Effector memory CD4-positive, alpha-beta T cell (primary cell): ENCODE data around the gene ARHGDIA.

Experiments
- DNase-seq, 3 donors: peaks; one replicate each; pipeline ENCODE4 v3.0.0-alpha.2; 2020
- H3K27ac ChIP-seq: 2 replicates; pipeline ENCODE4 v1.7.0; 2013; ENCODE audit warnings: mild to moderate bottlenecking, low read length, moderate library complexity; ENCODE audit not compliant: insufficient read depth, poor library complexity, severe bottlenecking
- H3K27me3 ChIP-seq: replicated peaks from 2 replicates; pipeline ENCODE4 v1.7.0; 2013; ENCODE audit warnings: mild to moderate bottlenecking, low read length; ENCODE audit not compliant: insufficient read depth, control insufficient read depth, poor library complexity, severe bottlenecking
- H3K36me3 ChIP-seq: 2 replicates; pipeline ENCODE4 v1.7.0; 2013; ENCODE audit warnings: mild to moderate bottlenecking, low read length, moderate library complexity; ENCODE audit not compliant: control insufficient read depth, insufficient read depth
- H3K4me1 ChIP-seq: 2 replicates; pipeline ENCODE4 v1.7.0; 2013; ENCODE audit warnings: low read length, mild to moderate bottlenecking; ENCODE audit not compliant: control insufficient read depth, insufficient read depth, poor library complexity, severe bottlenecking
- H3K4me3 ChIP-seq: 2 replicates; pipeline ENCODE4 v1.7.0; 2013; ENCODE audit warnings: low read length, low read depth, mild to moderate bottlenecking; ENCODE audit not compliant: insufficient read depth, poor library complexity, severe bottlenecking
- H3K9me3 ChIP-seq: 2 replicates; pipeline ENCODE4 v1.7.0; 2013; ENCODE audit warnings: mild to moderate bottlenecking, low read length, moderate library complexity; ENCODE audit not compliant: control insufficient read depth

ARHGDIA gene

DNA sequence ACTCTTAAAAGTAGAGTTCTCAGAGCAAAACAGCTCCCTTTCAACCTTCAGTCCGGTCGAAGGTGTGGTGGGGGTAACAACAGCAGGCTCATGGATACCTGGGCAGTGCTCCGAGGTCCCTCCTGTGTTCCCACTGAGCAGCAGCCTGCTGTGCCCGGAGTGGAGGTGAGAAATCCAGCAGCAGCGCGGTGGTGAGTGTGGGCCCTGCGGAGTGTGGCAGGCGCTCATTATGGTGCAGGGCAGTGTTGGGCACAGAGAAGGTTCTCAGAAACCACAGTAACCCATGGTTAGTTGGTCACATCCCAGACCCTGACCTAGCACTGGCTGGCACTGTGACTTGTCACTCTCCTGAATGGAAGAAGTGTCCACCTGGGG is 5.8 kb downstream of the ARHGDIA start:
- Histone ChIP-seq H3K4me3 (no peak overlapping the region), H3K36me3 (peaks cover 24% of the 10 kb centered on the region), H3K27me3 (no peaks in the 10 kb centered on the region), H3K27ac (no peak overlapping the region), H3K9me3 (no peaks in the 10 kb centered on the region), H3K4me1 (peaks cover 31% of the 10 kb centered on the region)
- no peak for DNase-seq

DNA sequence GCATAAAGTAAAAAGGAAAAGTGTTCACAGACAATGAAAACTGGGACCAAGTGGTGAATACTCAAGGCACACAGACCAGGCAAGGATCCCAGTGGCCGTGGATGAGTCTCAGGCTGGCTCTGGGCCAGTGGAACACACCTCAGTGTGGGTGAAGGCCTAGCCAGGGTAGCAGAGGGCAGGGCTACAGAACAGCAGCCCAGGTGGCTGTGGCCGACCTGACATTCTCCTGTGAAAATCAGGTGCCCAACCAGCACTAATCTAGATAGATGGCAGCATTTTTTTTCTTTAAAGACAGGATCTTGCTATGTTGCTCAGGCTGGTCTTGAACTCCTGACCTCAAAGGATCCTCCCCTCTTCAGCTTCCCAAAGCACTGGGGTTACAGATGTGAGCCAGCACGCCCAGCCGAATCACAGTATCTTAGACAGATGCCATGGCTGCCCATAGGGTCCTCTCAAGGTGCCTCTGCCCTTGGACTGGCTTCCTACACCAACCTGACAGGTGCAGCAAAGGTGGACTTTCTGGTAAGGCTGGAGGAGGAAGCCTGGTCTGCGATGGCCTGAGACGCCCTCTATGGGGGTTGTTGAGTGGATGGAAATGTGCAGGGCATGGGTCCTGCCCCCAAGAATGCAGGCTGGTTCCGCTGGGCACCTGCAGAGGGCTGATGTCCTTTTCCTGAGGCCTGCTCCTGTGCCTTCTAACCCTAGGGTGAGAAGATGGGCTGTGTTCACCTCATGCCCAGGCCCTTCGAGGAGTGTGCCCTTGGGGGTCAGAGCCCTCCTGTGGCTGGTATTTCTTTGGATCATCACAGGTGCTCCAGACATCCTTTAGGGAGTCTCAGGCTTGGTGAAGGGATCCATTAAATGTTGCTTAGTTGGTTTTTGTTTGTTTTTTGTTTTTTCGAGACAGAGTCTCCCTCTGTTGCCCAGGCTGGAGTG is 7.0 kb downstream of the ARHGDIA start:
- no peak overlapping the region for H3K4me3 ChIP-seq
- H3K4me1 ChIP-seq: peaks cover 26% of the 10 kb centered on the region
- no peaks in the 10 kb centered on the region for H3K27me3 ChIP-seq
- H3K9me3 ChIP-seq: no peaks in the 10 kb centered on the region
- H3K36me3 ChIP-seq: peaks cover 17% of the 10 kb centered on the region
- no peak for DNase-seq
- no peak overlapping the region for H3K27ac ChIP-seq

DNA sequence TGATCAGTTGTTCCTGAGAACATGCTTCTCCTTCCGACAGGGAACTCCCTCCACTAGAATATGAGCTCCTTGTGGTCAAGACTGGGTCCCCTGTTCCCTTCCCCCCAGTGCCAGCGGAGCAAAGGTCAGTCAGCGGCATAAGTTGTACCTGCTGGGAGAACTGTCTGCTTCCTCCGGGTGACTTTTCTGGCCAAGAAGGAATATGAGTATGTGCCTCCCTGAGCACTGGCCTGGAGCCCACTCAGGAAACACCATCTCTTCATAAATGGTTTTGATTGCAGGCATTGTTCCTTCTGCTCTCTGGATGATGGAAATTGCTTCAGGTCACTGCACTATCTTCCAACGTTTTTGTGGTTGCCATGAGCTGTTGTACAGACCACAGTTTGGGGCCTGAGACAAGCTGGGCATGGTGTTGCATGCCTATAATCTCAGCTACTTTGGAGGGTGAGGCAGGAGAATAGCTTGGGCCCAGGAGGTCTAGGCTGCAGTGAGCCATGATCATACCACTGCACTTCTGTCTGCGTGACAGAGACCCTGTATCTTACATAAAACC is 7.9 kb downstream of the ARHGDIA start:
- Histone ChIP-seq H3K36me3 (peaks cover 16% of the 10 kb centered on the region), H3K27me3 (no peaks in the 10 kb centered on the region), H3K4me3 (no peak overlapping the region), H3K9me3 (no peaks in the 10 kb centered on the region), H3K27ac (no peak overlapping the region), H3K4me1 (peaks cover 27% of the 10 kb centered on the region)
- DNase-seq: no peak

DNA sequence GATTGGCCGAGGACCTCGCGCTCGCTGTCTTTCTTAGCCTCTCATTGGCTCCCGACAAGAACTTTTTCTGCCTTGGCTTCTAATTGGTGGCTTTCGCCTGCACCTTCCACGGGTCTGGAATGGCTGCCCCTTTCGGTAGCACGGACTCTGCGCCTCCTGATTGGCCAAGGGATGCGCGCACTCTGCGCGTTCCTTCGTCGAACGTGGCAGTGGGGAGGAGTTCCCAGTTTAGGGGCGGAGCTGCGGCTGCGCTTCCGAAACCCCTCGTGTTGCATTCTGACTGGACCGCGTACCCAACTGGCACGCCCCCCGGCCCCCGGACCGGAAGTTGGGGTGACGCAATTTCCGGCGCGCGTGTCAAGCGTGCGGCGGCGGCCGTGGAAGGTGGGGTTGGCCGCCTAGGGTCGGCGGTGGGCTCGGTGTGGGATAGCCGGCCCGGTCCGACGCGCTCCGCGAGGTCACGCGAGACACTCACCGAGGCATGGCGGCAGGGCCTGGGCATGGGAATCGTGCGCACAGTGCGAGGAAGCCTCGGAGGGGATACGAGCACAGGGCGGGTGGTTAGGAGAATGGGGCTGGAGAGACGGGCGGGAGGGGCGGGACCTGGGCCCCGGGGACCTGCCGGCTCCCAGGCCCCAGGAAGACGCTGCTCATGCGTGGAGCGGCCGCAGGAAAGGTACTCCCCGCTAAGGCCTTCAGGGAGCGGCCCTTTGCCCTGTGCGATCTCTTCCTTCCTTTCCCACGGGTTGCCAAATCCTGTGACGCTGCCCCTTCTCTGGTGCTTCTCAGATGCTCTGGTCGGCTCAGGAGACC is 10.2 kb downstream of the ARHGDIA start:
- peak; percentile 99 for DNase-seq
- Histone ChIP-seq H3K27ac (peak overlapping the region; percentile 93), H3K4me1 (peaks cover 15% of the 10 kb centered on the region), H3K9me3 (no peaks in the 10 kb centered on the region), H3K4me3 (peak overlapping the region; percentile 52), H3K36me3 (peaks cover 13% of the 10 kb centered on the region), H3K27me3 (no peaks in the 10 kb centered on the region)

DNA sequence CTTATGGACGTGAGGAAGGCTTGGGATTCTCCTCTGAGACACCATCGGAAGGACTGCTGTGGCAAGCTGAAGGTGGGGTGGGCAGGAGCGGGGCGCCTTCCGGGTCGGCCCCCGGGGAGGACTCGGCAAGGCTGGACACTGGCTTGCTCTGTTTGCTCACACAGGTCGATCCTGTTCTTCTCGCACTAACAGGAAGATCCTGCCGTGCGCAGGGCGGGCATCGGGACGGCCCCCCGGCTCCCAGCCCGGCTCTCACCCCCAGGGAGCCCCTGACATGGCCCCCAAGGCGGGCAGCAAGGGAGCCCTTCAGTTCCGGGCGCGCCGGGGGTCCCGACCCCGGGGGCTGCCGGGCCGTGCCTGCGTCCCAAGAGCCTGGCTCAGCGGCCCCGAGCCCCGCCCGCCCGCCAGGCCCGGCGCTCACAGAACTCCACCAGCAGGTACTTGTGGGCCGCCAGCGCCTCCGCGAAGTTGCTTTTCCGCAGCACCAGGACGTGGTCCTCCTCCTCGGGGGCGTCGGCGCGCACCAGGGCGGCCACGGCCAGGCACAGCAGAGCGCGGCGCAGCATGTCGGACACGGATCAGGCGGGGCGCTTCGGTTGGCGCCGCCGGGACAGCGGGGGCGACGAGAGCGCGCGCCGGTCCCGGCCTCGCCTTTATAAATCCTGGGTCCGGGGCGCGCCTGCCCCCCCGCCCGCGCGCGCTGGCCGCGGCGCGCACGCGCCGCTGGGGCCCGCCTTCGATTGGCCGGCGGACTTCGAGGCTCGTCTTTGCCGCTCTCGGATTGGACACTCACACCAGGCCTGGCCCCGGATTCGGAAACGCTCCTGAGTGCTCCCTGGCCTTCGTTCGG is 11.0 kb downstream of the ARHGDIA start, which contains the start of gene P4HB:
TSS of gene P4HB (minus strand) at position 630 of the 850 bp plus-strand sequence. CDS start at position 566, 64 bp downstream.
- DNase-seq: no peak
- peaks cover 18% of the 10 kb centered on the region for H3K36me3 ChIP-seq
- peaks cover 15% of the 10 kb centered on the region for H3K4me1 ChIP-seq
- no peaks in the 10 kb centered on the region for H3K9me3 ChIP-seq
- H3K27me3 ChIP-seq: no peaks in the 10 kb centered on the region
- H3K4me3 ChIP-seq: peak within 1 kb of the TSS; percentile 64
- peak within 1 kb of the TSS; percentile 93 for H3K27ac ChIP-seq

DNA sequence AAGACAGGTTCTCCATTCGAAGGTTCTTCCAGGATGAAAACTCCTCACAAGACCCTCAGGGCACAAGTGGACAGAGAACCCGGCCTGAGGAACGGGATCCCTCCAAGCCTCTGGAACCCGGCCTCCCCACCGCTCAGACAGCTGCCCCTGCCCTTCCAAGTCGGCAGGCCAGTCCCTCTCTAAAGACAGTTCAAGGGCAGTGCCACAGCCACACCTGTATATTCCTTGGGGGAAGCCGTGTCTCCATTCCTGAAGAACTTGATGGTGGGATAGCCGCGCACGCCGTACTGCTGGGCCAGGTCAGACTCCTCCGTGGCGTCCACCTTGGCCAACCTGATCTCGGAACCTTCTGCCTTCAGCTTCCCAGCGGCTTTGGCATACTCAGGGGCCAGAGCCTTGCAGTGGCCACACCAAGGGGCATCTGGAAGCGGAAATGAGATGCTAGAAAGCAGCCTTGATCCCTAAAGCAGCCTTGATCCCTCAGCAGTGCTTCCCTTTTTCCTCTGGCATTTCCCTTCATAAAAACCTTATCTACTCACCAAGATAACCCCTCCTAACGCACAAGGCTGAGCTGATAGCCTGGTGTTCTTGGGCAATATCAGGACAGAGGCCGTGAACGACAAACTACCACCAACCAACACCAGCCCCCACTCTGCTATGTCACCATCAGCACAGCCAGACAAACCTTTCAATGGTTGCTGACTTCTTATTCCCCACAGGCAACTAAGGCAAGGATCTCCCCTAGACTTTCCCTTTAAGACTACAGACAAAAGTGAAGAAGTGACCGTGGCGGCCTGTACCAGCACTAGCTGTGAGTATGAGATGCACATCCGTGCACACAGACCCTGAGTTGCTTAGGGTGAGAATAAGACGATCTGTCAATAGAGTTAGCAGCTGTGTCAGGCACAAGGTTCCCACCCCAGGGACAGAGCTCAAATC is 11.9 kb downstream of the ARHGDIA start:
- DNase-seq: no peak
- H3K4me3 ChIP-seq: peak overlapping the region; percentile 64
- H3K27me3 ChIP-seq: no peaks in the 10 kb centered on the region
- H3K9me3 ChIP-seq: no peaks in the 10 kb centered on the region
- peaks cover 27% of the 10 kb centered on the region for H3K36me3 ChIP-seq
- H3K4me1 ChIP-seq: peaks cover 15% of the 10 kb centered on the region
- H3K27ac ChIP-seq: peak overlapping the region; percentile 84

DNA sequence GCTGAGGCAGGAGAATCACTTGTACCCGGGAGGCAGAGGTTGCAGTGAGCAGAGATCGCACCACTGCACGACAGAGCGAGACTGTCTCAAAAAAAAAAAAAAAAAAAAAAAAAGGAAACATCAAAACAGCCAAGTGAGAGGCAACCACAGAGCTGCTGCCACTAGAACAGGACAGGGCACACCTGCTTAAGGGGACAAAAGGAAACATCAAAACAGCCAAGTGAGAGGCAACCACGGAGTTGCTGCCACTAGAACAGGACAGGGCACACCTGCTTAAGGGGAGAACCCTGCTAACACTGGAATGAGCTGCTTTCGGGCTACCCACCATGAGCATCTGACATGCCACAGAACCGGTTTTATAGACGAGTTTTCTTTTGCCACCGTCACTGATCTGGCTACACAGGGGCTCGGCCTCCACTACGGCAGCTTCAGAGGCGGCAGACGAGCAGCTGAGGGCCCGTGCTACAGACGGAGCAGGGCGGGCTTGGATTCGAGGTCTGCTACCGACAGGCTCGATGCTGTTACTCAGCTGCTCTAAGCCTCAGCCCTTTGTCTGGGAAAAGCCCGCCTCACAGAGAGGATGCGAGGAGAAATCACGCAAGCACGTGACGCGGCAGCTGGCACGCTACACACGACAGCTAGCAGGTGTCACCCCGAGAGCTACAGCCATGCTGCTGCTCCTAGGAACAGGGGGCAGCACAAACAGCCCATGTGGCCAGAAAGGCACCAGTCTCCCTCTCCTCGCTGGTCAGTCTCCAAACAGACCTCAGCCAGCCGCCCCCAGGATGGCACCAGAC is 12.8 kb downstream of the ARHGDIA start:
- Histone ChIP-seq H3K27ac (no peak overlapping the region), H3K36me3 (peaks cover 35% of the 10 kb centered on the region), H3K27me3 (no peaks in the 10 kb centered on the region), H3K4me1 (peaks cover 15% of the 10 kb centered on the region), H3K9me3 (no peaks in the 10 kb centered on the region), H3K4me3 (no peak overlapping the region)
- no peak for DNase-seq

DNA sequence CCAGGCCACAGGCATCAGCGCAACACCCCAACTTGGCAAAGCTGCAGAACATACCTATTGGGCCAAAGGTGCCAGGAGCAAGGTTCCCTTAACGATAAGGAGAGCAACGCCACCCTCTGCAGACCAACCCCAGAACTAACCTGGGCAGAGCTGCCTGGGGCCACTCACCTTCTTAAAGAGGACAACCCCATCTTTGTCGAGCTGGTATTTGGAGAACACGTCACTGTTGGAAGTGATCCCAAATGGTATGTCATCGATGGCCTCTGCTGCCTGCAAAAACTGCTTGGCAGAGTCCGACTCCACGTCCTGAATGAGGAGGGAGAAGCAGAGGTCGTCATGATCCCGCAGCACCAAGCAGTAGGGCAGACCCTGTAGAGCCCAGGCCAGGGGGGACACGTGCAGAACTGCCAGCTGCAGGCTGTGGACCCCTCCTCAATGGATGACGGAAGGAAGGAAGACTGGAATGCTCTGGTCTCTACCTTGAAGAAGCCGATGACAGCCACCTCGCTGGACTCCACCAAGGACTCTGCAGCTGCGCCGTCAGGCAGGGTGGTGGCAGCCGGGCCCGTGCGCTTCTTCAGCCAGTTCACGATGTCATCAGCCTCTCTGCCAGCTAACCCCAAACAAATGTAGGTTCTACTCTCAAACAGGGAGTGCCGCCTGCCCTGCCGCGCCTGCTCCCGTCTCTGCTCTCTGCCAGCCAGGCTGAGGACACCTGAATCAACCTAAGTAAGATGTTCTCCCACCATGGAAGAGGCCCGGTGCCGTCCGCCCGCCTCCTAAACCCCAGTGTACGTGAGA is 16.0 kb downstream of the ARHGDIA start:
- Histone ChIP-seq H3K4me3 (no peak overlapping the region), H3K9me3 (no peaks in the 10 kb centered on the region), H3K4me1 (peaks cover 12% of the 10 kb centered on the region), H3K36me3 (peaks cover 59% of the 10 kb centered on the region), H3K27ac (no peak overlapping the region), H3K27me3 (no peaks in the 10 kb centered on the region)
- no peak for DNase-seq
